Adrenal gland (tissue), 12 donors: ENCODE results near the gene TENM4. TPM values are rescaled to one million over a fixed set of nuclear protein-coding genes. Genes with fewer than 3 reads are reported as not detected.
A peak's percentile ranks its signal among the peaks of the same experiment; 100 is the strongest.

Experiments used
- DNase-seq, 7 donors: peaks; one replicate each; pipeline ENCODE4 v3.0.0-alpha.2; 2019 to 2020
- H3K27ac ChIP-seq, 5 donors: fragments of 200-600 bp; sonication (generic) in 4 of 5; 1 replicate in 3 of 5; 2 replicates in 2 of 5; pipeline versions ENCODE4 v1.5.1 to v1.8.0; 2016 to 2020; ENCODE audit warnings: mild to moderate bottlenecking in 1 of 5
- H3K27me3 ChIP-seq: fragments of 200-600 bp; 2 replicates; pipeline ENCODE4 v1.8.0; 2021
- H3K36me3 ChIP-seq, 2 donors: fragments of 200-600 bp; replicated peaks in 1 of 2; 1 replicate in 1 of 2; 2 replicates in 1 of 2; pipeline versions ENCODE4 v1.5.1 to v1.8.0; 2018 to 2022
- H3K4me1 ChIP-seq, 2 donors: fragments of 200-600 bp; replicated peaks in 1 of 2; 1 replicate in 1 of 2; 2 replicates in 1 of 2; pipeline versions ENCODE4 v1.5.1 to v1.8.0; 2018 to 2021
- H3K4me3 ChIP-seq, 4 donors: fragments of 200-600 bp; sonication (generic) in 3 of 4; one replicate each; pipeline ENCODE4 v1.5.1; 2016 to 2018
- H3K9me3 ChIP-seq, 3 donors: fragments of 200-600 bp; sonication (generic) in 1 of 3; replicated peaks in 1 of 3; 1 replicate in 2 of 3; 2 replicates in 1 of 3; pipeline versions ENCODE4 v1.5.1 to v1.8.0; 2016 to 2021
- POLR2A ChIP-seq, 2 donors: fragments of 450-650 bp; IDR thresholded peaks; one replicate each; pipeline ENCODE4 v1.6.1; 2017; ENCODE audit warnings: antibody characterized with exemption in 2 of 2, mild to moderate bottlenecking in 2 of 2, moderate library complexity in 1 of 2
- WGBS, 4 donors: extraction: QIAGEN DNeasy Blood & Tissue Kit in 2 of 4; methylation state at CpG; one replicate each; pipeline versions ENCODE4 v1.1.5 to v1.1.7; 2013 to 2017; 5-methylcytosine and 5-hydroxymethylcytosine counted together
- intact Hi-C, 2 donors: fragments of 100-400 bp; cut with DNase I; formaldehyde crosslinking; loops; one replicate each; pipeline versions ENCODE4 v1.14.1 to v1.15.0; 2022 to 2023
- polyA plus RNA-seq, 3 donors: library from polyadenylated mRNA; stranded (reverse); fragments of 200-250 nt in 2 of 3; fragments of 350-450 nt in 1 of 3; fragmentation: Illumina TruSeq in 1 of 3; extraction: RNeasy Lipid Tissue Mini Kit (QIAGEN cat#74804) in 1 of 3; gene quantifications; one replicate each; pipeline ENCODE4 v1.2.3, GENCODE V29; 2013 to 2014
- total RNA-seq, 9 donors: library from RNA; depleted of rRNA in 4 of 9; stranded (reverse); fragments of >200 nt in 4 of 9; fragments of 120-200 nt in 1 of 9; fragmentation: NEBNext Ultra II Directional in 1 of 9; extraction: Animal tissue kit (Norgen Biotek cat#: 25700) in 1 of 9; gene quantifications; one replicate each; pipeline versions ENCODE4 v1.1.0 to v1.2.4, GENCODE V29; 2013 to 2023
- TF ChIP-seq, protein P1 (sequence below), 6 experiments: fragments of 450-650 bp in 4 of 6; fragments of 200-600 bp in 2 of 6; sonication (generic) in 1 of 6; IDR thresholded peaks; 1 replicate in 5 of 6; 2 replicates in 1 of 6; pipeline versions ENCODE4 v1.5.1 to v1.8.0; 2016 to 2021; ENCODE audit warnings: antibody characterized with exemption in 6 of 6, mild to moderate bottlenecking in 2 of 6, moderate library complexity in 1 of 6
- donor health status: healthy with polysubstance abuse.
- donor health status: Bipolar disorder and iron deficiency.
- donor health status: DM: yes; HTN: yes; CAD: no.
- donor health status: DM: no; HTN: no; CAD: no.
- donor health status: DM: no; HTN: no; CAD: no.
- donor health status: DM: yes; HTN: yes; CAD: no.

TENM4 gene
- total and polyA plus RNA-seq, 12 donors: 0.74 to 24.9 (median 6.7) TPM

DNA sequence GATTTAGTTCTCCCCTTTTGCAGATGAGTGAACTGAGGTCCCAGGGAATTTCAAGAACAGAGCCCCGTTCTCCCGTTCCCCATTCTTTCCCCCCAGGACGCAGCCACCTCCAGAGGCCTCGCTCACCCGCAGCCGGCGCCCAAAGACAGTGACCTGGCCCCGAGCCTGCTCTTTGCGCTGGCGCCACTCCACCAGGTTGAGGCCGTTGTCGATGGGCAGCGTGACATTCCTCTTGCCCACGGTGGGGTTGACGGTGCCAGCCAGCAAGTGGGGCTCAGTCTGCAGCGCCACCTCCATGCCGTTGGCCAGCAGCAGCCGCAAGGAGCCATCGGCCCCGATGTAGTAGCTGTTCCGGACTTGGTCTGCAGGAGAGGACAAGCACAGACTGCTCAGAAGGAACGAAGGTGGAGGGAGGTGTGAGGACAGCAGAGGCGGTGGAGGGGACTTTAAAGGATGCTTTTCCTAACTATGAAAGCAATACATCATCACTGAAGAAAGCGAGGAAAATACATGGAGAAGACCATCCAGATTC is 764.7 kb downstream of the TENM4 start:
- Histone ChIP-seq H3K36me3 (no peaks in the 10 kb centered on the region), H3K4me1 (no peaks in the 10 kb centered on the region), H3K9me3 (no peaks in the 10 kb centered on the region), H3K27ac (no peak overlapping the region), H3K27me3 (no peaks in the 10 kb centered on the region), H3K4me3 (no peak overlapping the region)
- peak in 1 of 7 donors; percentile 6 for DNase-seq
- 94 to 98% (median 95%) methylated on average over 23 to 24 of the region's 24 CpGs for WGBS, 4 donors
- intact Hi-C loops: no loop called here
- TF ChIP-seq, protein P1, sequence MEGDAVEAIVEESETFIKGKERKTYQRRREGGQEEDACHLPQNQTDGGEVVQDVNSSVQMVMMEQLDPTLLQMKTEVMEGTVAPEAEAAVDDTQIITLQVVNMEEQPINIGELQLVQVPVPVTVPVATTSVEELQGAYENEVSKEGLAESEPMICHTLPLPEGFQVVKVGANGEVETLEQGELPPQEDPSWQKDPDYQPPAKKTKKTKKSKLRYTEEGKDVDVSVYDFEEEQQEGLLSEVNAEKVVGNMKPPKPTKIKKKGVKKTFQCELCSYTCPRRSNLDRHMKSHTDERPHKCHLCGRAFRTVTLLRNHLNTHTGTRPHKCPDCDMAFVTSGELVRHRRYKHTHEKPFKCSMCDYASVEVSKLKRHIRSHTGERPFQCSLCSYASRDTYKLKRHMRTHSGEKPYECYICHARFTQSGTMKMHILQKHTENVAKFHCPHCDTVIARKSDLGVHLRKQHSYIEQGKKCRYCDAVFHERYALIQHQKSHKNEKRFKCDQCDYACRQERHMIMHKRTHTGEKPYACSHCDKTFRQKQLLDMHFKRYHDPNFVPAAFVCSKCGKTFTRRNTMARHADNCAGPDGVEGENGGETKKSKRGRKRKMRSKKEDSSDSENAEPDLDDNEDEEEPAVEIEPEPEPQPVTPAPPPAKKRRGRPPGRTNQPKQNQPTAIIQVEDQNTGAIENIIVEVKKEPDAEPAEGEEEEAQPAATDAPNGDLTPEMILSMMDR (IDR thresholded peaks at IDR 0.05): no peak
- TF ChIP-seq POLR2A (IDR thresholded peaks at IDR 0.05): no peak

DNA sequence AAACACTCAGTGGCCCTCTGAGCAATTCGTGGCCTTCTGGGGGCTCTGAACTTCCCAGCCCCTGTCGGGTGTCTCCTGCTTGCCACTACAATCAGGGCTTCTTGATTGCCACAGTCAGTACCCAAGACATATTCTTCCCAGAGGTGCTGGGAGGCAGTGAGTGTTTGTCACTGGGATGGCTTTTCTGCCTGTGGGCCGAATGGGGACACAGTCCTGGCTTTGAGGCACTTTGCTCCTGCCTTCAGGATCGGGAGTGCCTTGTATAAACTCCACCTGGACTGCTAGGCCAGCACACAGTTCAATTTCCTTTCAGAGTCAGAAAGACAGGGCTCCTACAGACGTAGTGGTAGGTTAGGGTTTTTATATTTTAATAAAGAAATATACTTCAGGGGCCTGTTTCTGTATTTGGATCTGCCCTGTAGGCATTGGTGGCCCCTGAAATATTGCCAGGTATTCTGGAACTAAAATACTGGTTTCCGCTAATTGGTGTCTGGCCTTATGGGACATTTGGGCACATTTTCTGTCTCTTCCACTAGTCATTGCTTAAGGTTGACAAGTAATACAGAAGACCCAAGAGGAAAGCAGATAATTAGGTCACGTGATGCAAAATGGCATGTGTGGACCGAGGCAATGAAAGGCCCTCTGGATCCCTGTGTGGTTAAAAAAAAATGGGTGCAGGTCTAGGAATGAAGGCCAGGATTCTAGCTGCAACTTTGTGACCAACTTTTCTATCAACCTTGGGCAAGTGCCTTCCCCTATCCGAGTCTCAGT is 767.8 kb downstream of the TENM4 start:
- intact Hi-C loops: no loop called here
- no peak for DNase-seq
- Histone ChIP-seq H3K4me3 (no peak overlapping the region), H3K9me3 (no peaks in the 10 kb centered on the region), H3K36me3 (no peaks in the 10 kb centered on the region), H3K4me1 (no peaks in the 10 kb centered on the region), H3K27me3 (no peaks in the 10 kb centered on the region), H3K27ac (no peak overlapping the region)
- TF ChIP-seq, protein P1 (IDR thresholded peaks at IDR 0.05): no peak
- no peak for TF ChIP-seq POLR2A (IDR thresholded peaks at IDR 0.05)
- WGBS, 4 donors: 80 to 92% (median 80%) methylated on average over 7 to 9 of the region's 9 CpGs

DNA sequence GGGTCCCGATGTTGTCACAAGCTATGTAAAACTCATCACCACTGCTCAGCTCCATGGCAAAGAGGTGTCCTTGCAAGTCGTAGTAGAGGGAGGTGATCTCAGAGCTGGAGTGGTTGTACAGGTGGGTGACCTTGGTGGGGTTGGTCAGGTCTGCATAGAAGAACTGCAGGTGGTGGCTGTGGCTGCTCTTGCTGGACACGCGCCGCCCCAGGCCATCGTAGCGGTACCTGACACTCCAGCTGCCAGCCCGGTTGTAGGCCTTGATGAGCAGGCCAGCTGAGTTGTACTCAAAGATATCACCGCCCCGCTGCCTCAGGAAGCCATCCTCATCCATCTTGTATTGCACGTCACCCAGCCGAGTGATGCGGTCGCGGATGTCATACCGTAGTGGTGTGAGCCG is 771.6 kb downstream of the TENM4 start:
- no peak for DNase-seq
- no peaks in the 10 kb centered on the region for H3K36me3 ChIP-seq
- H3K4me3 ChIP-seq: no peak overlapping the region
- H3K27ac ChIP-seq: no peak overlapping the region
- H3K9me3 ChIP-seq: no peaks in the 10 kb centered on the region
- TF ChIP-seq, protein P1 (IDR thresholded peaks at IDR 0.05): no peak
- TF ChIP-seq POLR2A (IDR thresholded peaks at IDR 0.05): no peak
- H3K27me3 ChIP-seq: no peaks in the 10 kb centered on the region
- intact Hi-C loops: no loop called here
- WGBS, 4 donors: 96 to 99% (median 97%) methylated on average over 7 to 17 of the region's 17 CpGs
- H3K4me1 ChIP-seq: no peaks in the 10 kb centered on the region

DNA sequence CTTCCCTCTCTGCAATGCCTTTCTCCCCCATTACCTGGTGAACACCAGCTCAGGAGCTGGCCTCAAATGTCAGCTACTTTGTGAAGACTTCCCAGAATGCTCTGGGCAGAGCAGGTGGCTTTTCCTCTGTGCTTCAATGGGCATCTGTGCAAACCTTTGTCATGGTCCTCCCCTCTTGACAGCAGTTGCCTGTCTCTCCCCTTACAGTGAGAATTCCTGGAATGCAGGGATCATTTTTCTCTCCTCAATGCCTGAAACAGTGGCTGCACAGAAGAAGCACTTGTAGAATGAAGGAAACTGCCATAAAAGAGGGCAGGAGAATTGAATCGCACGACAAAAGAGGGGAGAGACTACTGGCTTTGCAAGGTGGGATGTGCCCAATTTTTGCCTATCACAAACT is 773.4 kb downstream of the TENM4 start:
- no peak for TF ChIP-seq POLR2A (IDR thresholded peaks at IDR 0.05)
- TF ChIP-seq, protein P1 (IDR thresholded peaks at IDR 0.05): no peak
- 69 to 85% (median 77%) methylated on average over 2 of the region's 2 CpGs for WGBS, 4 donors
- Histone ChIP-seq H3K9me3 (no peaks in the 10 kb centered on the region), H3K27me3 (no peaks in the 10 kb centered on the region), H3K36me3 (no peaks in the 10 kb centered on the region), H3K4me1 (no peaks in the 10 kb centered on the region), H3K27ac (no peak overlapping the region), H3K4me3 (no peak overlapping the region)
- DNase-seq: peak in 1 of 7 donors; percentile 14
- intact Hi-C loops: no loop called here
